SH-SY5Y (cell line): ENCODE results near the gene SPP2.

Experiments
- GATA2 ChIP-seq: IDR thresholded peaks from 2 replicates; pipeline ENCODE4 v1.6.1; 2011; ENCODE audit warnings: mild to moderate bottlenecking, low read depth, low read length
- GATA3 ChIP-seq: IDR thresholded peaks from 2 replicates; pipeline ENCODE4 v1.6.1; 2011; ENCODE audit warnings: low read depth, mild to moderate bottlenecking, low read length, moderate library complexity

GRCh38 chr2:234111523-234111922, 61.0 kb downstream of the SPP2 start:
- TF ChIP-seq GATA2 = no peak
- TF ChIP-seq GATA3 = no peak
